Measurements from ENCODE around the gene NLGN4X. TPM values are rescaled to one million over a fixed set of nuclear protein-coding genes. Genes with fewer than 3 reads are reported as not detected.

NLGN4X gene
- total and polyA plus RNA-seq, 2 donors (not counting 3 experiments of a cell fraction or from before 2014, with no cell fraction given) = 0.03 TPM; not detected in 1

- H3K4me2 ChIP-seq (ENCODE audit: insufficient read depth, low read length) = no peak overlapping the region
- no peaks in the 10 kb centered on the region for H3K27me3 ChIP-seq (ENCODE audit: control insufficient read depth in 2 of 2, insufficient read depth in 2 of 2, low read length in 2 of 2)
- no peak for DNase-seq (ENCODE audit: low read depth, low spot score)
- dilution Hi-C loops (cut with MboI; ENCODE audit: extremely low pct_ligation_motif_present, low sequenced_read_pairs) (no loop called here), intact Hi-C loops (cut with micrococcal nuclease) (no loop called here)
- H3K4me1 ChIP-seq (ENCODE audit: control insufficient read depth, extremely low read depth, insufficient read depth, low read length) = no peaks in the 10 kb centered on the region
- H3K36me3 ChIP-seq (ENCODE audit: control insufficient read depth in 2 of 2, extremely low read depth in 1 of 2, insufficient read depth in 2 of 2, low read length in 2 of 2) = no peaks in the 10 kb centered on the region
- no peak overlapping the region for H2AFZ ChIP-seq (ENCODE audit: low read depth, low read length)
- TF ChIP-seq GATA2 (IDR thresholded peaks at IDR 0.05; ENCODE audit: insufficient read depth, insufficient read length, low read depth, low read length) (no peak), FOS (IDR thresholded peaks at IDR 0.05; ENCODE audit: borderline replicate concordance, insufficient read depth, low read length) (no peak), EZH2 (IDR thresholded peaks at IDR 0.05; ENCODE audit: borderline replicate concordance, low read depth, low read length, severe bottlenecking) (no peak), POLR2A (IDR thresholded peaks at IDR 0.05; ENCODE audit: low read depth, low read length) (no peak), MYC (IDR thresholded peaks at IDR 0.05; ENCODE audit: low read depth, low read length) (no peak), MAX (IDR thresholded peaks at IDR 0.05; ENCODE audit: insufficient read depth, insufficient read length) (no peak), JUN (IDR thresholded peaks at IDR 0.05; ENCODE audit: borderline replicate concordance, insufficient read depth, insufficient read length, low read depth) (no peak), POLR2AphosphoS5 (IDR thresholded peaks at IDR 0.05; ENCODE audit: insufficient read depth, low read depth, low read length) (no peak), CTCF (IDR thresholded peaks at IDR 0.05; ENCODE audit: extremely low read depth in 1 of 2, insufficient read depth in 1 of 2, low read depth in 1 of 2, low read length in 2 of 2) (no peak)
- POLR2A ChIA-PET = no interaction called here
- no peak for FAIRE-seq
- H4K20me1 ChIP-seq (replicated peaks; ENCODE audit: control insufficient read depth, extremely low read depth, insufficient read depth, low read length) = no peaks in the 10 kb centered on the region
- no peak overlapping the region for H3K4me3 ChIP-seq (replicated peaks in 1 of 3; ENCODE audit: insufficient read depth in 1 of 3, low read depth in 1 of 3, low read length in 3 of 3)
- no TSS peak for BruUV-seq (replicated peaks)
- H3K9me3 ChIP-seq (replicated peaks; ENCODE audit: control insufficient read depth, insufficient read depth, low read length) = no peaks in the 10 kb centered on the region
- no peak overlapping the region for H3K27ac ChIP-seq (ENCODE audit: insufficient read depth, low read depth, low read length)
- H3K79me2 ChIP-seq (ENCODE audit: control insufficient read depth, insufficient read depth, low read length) = no peaks in the 10 kb centered on the region
- no peaks in the 10 kb centered on the region for H3K9me1 ChIP-seq (replicated peaks; ENCODE audit: control insufficient read depth, extremely low read depth, insufficient read depth, low read length)
- CTCF ChIA-PET = no interaction called here
- H3K9ac ChIP-seq (replicated peaks; ENCODE audit: extremely low read depth, insufficient read depth, low read length) = no peak overlapping the region
These were observed 270.1 kb downstream of the NLGN4X start for GRCh38 chrX:5958523-5958922.

All from endothelial cell of umbilical vein (primary cell).